Neuron (in vitro differentiated cells): Measurements from ENCODE around the gene EDEM2.
"Not testable (repeated sequence)": the region's sequence is repeated elsewhere in the genome, so short reads cannot be mapped to it uniquely, and the experiment has no call there.

Experiments
- H2AFZ ChIP-seq: one replicate; pipeline ENCODE4 v1.6.1; 2013; ENCODE audit warnings: low read depth, mild to moderate bottlenecking, inconsistent platforms, low read length, moderate library complexity
- H3K27me3 ChIP-seq: one replicate; pipeline ENCODE4 v1.6.1; 2013; ENCODE audit warnings: low read length; ENCODE audit not compliant: insufficient read depth
- H3K36me3 ChIP-seq: one replicate; pipeline ENCODE4 v1.6.1; 2013; ENCODE audit warnings: low read length; ENCODE audit not compliant: insufficient read depth
- H3K4me1 ChIP-seq: one replicate; pipeline ENCODE4 v1.6.1; 2013; ENCODE audit warnings: low read length; ENCODE audit not compliant: insufficient read depth
- H3K4me3 ChIP-seq: 2 replicates; pipeline ENCODE4 v1.5.1; 2013; ENCODE audit warnings: mild to moderate bottlenecking, low read length, moderate library complexity
- H3K9me3 ChIP-seq: one replicate; pipeline ENCODE4 v1.6.1; 2013; ENCODE audit warnings: low read length

The EDEM2 gene

DNA sequence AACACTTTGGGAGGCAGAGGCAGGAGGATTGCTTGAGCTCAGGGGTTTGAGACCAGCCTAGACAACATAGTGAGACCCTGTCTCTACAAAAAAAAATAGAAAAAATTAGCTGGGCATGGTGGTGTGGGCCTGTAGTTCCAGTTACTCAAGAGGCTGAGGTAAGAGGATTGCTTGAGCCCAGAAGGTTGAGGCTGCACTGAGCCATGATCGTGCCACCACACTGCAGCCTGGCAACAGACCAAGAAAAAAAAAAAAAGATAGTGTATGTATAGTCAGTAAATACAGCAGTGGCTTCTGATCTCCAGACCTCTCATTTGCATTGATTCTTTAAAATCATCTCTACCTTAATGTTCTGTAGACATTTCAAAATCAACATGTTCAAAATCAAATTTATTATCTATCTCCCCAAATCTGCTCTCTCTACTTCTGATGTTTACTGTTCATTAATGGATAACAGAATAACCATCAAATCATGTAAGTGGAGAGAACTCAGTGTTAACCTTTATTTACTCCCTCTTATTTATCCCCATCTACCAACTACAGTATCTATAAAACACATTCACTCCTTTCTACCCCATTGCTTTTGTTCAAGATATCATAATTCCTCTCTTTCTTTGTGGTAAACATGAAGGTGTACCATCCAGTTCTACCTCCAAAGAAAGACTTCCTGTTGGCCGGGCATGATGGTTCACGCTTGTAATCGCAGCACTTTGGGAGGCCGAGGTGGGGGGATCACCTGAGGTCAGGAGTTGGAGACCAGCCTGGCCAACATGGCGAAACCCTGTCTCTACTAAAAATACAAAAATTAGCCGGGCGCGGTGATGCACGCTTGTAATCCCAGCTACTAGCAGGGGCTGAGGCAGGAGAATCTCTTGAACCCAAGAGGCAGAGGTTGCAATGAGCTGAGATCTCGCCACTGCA lies 32.4 kb upstream of the EDEM2 start:
- Histone ChIP-seq H3K27me3 (peaks cover 3% of the 10 kb centered on the region), H2AFZ (no peak overlapping the region), H3K36me3 (no peaks in the 10 kb centered on the region), H3K4me1 (no peaks in the 10 kb centered on the region), H3K4me3 (no peak overlapping the region), H3K9me3 (no peaks in the 10 kb centered on the region)

- peaks cover 8% of the 10 kb centered on the region for H3K4me1 ChIP-seq
- H3K36me3 ChIP-seq: no peaks in the 10 kb centered on the region
- no peak overlapping the region for H3K4me3 ChIP-seq
- peaks cover 26% of the 10 kb centered on the region for H3K27me3 ChIP-seq
- H2AFZ ChIP-seq: no peak overlapping the region
- H3K9me3 ChIP-seq: no peaks in the 10 kb centered on the region
Measured at GRCh38 chr20:35176132-35176531, 29.0 kb upstream of the EDEM2 start.

- Histone ChIP-seq H3K9me3 (no peaks in the 10 kb centered on the region), H3K4me1 (peaks cover 8% of the 10 kb centered on the region), H2AFZ (no peak overlapping the region), H3K4me3 (no peak overlapping the region), H3K36me3 (no peaks in the 10 kb centered on the region), H3K27me3 (peaks cover 25% of the 10 kb centered on the region)
Measured at GRCh38 chr20:35174458-35175216, 27.5 kb upstream of the EDEM2 start.

GRCh38 chr20:35173576-35174192 lies 26.5 kb upstream of the EDEM2 start:
- H3K4me1 ChIP-seq: peaks cover 8% of the 10 kb centered on the region
- no peak overlapping the region for H2AFZ ChIP-seq
- no peaks in the 10 kb centered on the region for H3K9me3 ChIP-seq
- H3K36me3 ChIP-seq: no peaks in the 10 kb centered on the region
- peaks cover 25% of the 10 kb centered on the region for H3K27me3 ChIP-seq
- H3K4me3 ChIP-seq: no peak overlapping the region

DNA sequence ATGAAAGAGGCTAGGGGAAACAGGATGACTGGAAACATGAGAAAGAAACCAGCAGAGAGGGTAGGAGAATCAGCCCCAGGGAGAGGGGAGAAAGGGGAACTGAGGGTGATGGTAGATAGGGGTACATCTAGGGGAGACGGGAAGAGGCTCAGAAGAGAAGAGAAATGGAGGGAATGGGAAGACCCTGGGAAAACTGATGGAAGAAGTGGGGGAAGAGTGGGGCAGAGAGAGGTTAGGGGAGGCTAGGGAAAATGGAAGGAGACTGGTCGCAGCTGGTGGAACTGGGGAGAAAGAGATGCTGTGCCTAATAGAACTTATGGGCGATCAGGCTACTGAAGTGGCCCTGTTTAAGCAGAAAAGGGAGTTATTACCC lies 25.3 kb upstream of the EDEM2 start:
- Histone ChIP-seq H3K4me1 (peaks cover 8% of the 10 kb centered on the region), H2AFZ (no peak overlapping the region), H3K27me3 (peaks cover 25% of the 10 kb centered on the region), H3K36me3 (no peaks in the 10 kb centered on the region), H3K4me3 (no peak overlapping the region), H3K9me3 (no peaks in the 10 kb centered on the region)

DNA sequence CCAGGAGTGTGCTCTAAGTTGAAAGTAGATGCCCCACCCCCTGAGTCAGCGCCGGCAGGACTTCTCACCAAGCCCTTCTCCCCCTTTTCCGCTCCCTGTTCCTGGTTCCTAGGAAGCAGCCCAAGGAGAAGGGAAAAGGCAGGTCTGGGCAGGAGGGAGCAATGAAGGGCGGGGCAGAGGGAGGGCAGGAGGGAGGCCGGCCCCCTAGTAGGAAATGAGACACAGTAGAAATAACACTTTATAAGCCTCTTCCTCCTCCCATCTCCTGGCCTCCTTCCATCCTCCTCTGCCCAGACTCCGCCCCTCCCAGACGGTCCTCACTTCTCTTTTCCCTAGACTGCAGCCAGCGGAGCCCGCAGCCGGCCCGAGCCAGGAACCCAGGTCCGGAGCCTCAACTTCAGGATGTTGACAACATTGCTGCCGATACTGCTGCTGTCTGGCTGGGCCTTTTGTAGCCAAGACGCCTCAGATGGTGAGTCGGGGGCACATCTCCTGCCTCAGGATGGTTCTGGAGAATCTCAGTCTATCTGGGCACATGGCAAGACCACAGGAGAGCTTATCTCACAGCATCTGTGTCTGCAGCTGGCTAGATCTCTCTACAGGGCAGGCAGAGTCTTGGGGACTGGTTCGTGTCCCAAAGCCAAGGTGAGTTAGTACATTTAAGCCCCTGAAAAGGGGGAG lies 24.8 kb upstream of the EDEM2 start, which contains the start of gene PROCR:
Gene PROCR, plus strand, starts transcription at position 320 of the 681 bp plus-strand sequence. Its CDS starts 83 bp downstream, at position 403.
- no peak within 1 kb of the TSS for H2AFZ ChIP-seq
- H3K4me3 ChIP-seq: no peak within 1 kb of the TSS
- peaks cover 25% of the 10 kb centered on the region for H3K27me3 ChIP-seq
- H3K4me1 ChIP-seq: peaks cover 8% of the 10 kb centered on the region
- no peaks in the 10 kb centered on the region for H3K36me3 ChIP-seq
- H3K9me3 ChIP-seq: no peaks in the 10 kb centered on the region

GRCh38 chr20:35171438-35171752 lies 24.3 kb upstream of the EDEM2 start:
- no peak overlapping the region for H2AFZ ChIP-seq
- no peak overlapping the region for H3K4me3 ChIP-seq

GRCh38 chr20:35168701-35169409 lies 21.7 kb upstream of the EDEM2 start:
- not testable (repeated sequence) for H3K4me1 ChIP-seq, H3K9me3 ChIP-seq, H3K36me3 ChIP-seq, H2AFZ ChIP-seq, H3K4me3 ChIP-seq
- H3K27me3 ChIP-seq: peaks cover 29% of the 10 kb centered on the region

More at GRCh38 chr20:35171438-35171752, 24.3 kb upstream of the EDEM2 start:
- Histone ChIP-seq H3K4me1 (peaks cover 8% of the 10 kb centered on the region), H3K9me3 (no peaks in the 10 kb centered on the region), H3K27me3 (peaks cover 25% of the 10 kb centered on the region), H3K36me3 (no peaks in the 10 kb centered on the region)

GRCh38 chr20:35167787-35168186 lies 20.7 kb upstream of the EDEM2 start:
- Histone ChIP-seq H3K9me3 (no peaks in the 10 kb centered on the region), H3K4me3 (no peak overlapping the region), H2AFZ (no peak overlapping the region), H3K27me3 (peaks cover 22% of the 10 kb centered on the region), H3K36me3 (no peaks in the 10 kb centered on the region), H3K4me1 (peaks cover 8% of the 10 kb centered on the region)

DNA sequence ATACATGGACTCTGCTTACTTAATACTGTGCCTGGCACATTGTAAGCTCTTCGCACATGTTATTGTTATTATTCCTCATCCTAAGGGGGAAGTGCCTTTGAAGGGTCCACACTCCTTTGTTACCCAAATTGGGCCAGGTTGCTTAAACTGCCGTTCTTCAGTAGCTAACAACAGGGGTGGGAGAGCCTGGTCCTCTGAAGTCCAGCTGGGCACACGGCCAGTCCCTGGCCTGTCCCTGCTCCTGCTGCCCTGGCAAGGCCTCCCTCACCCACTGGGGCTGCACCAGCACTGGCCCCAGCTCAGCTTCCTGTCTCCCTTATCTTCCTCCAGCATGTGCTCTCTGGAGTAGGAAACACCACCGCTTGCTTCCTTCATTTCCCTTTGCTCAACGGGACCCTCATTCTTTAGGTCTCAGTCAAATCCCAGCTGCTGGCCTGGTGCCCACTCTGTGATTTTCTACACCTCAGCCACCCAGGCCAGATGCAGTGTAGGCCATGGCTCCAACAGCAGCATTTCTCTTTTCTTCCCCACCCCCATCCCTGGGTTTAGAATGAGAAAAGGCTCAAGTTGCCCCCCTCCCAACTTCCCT lies 19.2 kb upstream of the EDEM2 start:
- Histone ChIP-seq H3K27me3 (peaks cover 8% of the 10 kb centered on the region), H3K4me3 (no peak overlapping the region), H3K9me3 (no peaks in the 10 kb centered on the region), H2AFZ (no peak overlapping the region), H3K4me1 (no peaks in the 10 kb centered on the region), H3K36me3 (no peaks in the 10 kb centered on the region)

GRCh38 chr20:35165221-35166185 lies 18.4 kb upstream of the EDEM2 start:
- Histone ChIP-seq H3K36me3 (no peaks in the 10 kb centered on the region), H3K9me3 (no peaks in the 10 kb centered on the region), H3K4me1 (no peaks in the 10 kb centered on the region), H3K27me3 (peaks cover 4% of the 10 kb centered on the region), H2AFZ (no peak overlapping the region), H3K4me3 (no peak overlapping the region)
